Liver (tissue), 9 donors: Measurements from ENCODE around the gene AEBP2. TPM values are rescaled to one million over a fixed set of nuclear protein-coding genes. Genes with fewer than 3 reads are reported as not detected.
"Not testable (repeated sequence)": the region's sequence is repeated elsewhere in the genome, so short reads cannot be mapped to it uniquely, and the experiment has no call there.

Experiments used
- DNase-seq: peaks from one replicate; pipeline ENCODE4 v3.0.0-alpha.2; 2017; ENCODE audit warnings: low spot score
- H3K27ac ChIP-seq, 2 donors: one replicate each; pipeline ENCODE4 v1.7.0; 2013; ENCODE audit warnings: inconsistent platforms in 2 of 2, low read length in 2 of 2, control low read depth in 1 of 2, low read depth in 1 of 2, mild to moderate bottlenecking in 1 of 2
- H3K27me3 ChIP-seq, 4 donors: one replicate each; pipeline versions ENCODE4 v1.6.1 to v1.7.0; 2013; ENCODE audit warnings: low read length in 3 of 4, inconsistent platforms in 1 of 4, mild to moderate bottlenecking in 1 of 4, moderate library complexity in 1 of 4; ENCODE audit not compliant: control insufficient read depth in 4 of 4, insufficient read depth in 4 of 4
- H3K36me3 ChIP-seq, 4 donors: one replicate each; pipeline versions ENCODE4 v1.6.1 to v1.7.0; 2013; ENCODE audit warnings: low read length in 3 of 4, mild to moderate bottlenecking in 3 of 4, low read depth in 1 of 4, moderate library complexity in 1 of 4; ENCODE audit not compliant: control insufficient read depth in 4 of 4, insufficient read depth in 3 of 4
- H3K4me1 ChIP-seq, 4 donors: one replicate each; pipeline versions ENCODE4 v1.6.1 to v1.7.0; 2013; ENCODE audit warnings: low read length in 3 of 4, mild to moderate bottlenecking in 3 of 4, moderate library complexity in 1 of 4; ENCODE audit not compliant: control insufficient read depth in 4 of 4, insufficient read depth in 4 of 4
- H3K4me3 ChIP-seq, 3 donors: one replicate each; pipeline versions ENCODE4 v1.6.1 to v1.7.0; 2013; ENCODE audit warnings: low read length in 3 of 3, control low read depth in 1 of 3, low read depth in 1 of 3, mild to moderate bottlenecking in 1 of 3
- H3K9ac ChIP-seq, 2 donors: one replicate each; pipeline ENCODE4 v1.7.0; 2013; ENCODE audit warnings: low read length in 2 of 2, mild to moderate bottlenecking in 2 of 2, moderate library complexity in 2 of 2, control low read depth in 1 of 2, low read depth in 1 of 2
- H3K9me3 ChIP-seq, 4 donors: one replicate each; pipeline versions ENCODE4 v1.6.1 to v1.7.0; 2013; ENCODE audit warnings: low read length in 3 of 4; ENCODE audit not compliant: control insufficient read depth in 4 of 4
- FOXA1 ChIP-seq: IDR thresholded peaks from 2 replicates; pipeline ENCODE4 v1.6.1; 2016; ENCODE audit warnings: antibody characterized with exemption
- FOXA2 ChIP-seq: IDR thresholded peaks from 2 replicates; pipeline ENCODE4 v1.6.1; 2016; ENCODE audit warnings: antibody characterized with exemption
- GABPA ChIP-seq, 2 donors: IDR thresholded peaks in 1 of 2; conservative IDR thresholded peaks in 1 of 2; 2 replicates each; pipeline ENCODE4 v1.6.1; 2016; ENCODE audit warnings: antibody characterized with exemption in 2 of 2, mild to moderate bottlenecking in 1 of 2, moderate library complexity in 1 of 2
- HNF4A ChIP-seq, 2 donors: conservative IDR thresholded peaks; 2 replicates each; pipeline ENCODE4 v1.6.1; 2016; ENCODE audit warnings: antibody characterized with exemption in 2 of 2, mild to moderate bottlenecking in 2 of 2
- HNF4G ChIP-seq: IDR thresholded peaks from 2 replicates; pipeline ENCODE4 v1.6.1; 2016; ENCODE audit warnings: antibody characterized with exemption
- JUND ChIP-seq, 2 donors: IDR thresholded peaks; 2 replicates each; pipeline ENCODE4 v1.6.1; 2016; ENCODE audit warnings: antibody characterized with exemption in 2 of 2
- NR2F2 ChIP-seq: IDR thresholded peaks from 2 replicates; pipeline ENCODE4 v1.6.1; 2016; ENCODE audit warnings: antibody characterized with exemption
- RXRA ChIP-seq, 2 donors: IDR thresholded peaks; 2 replicates each; pipeline ENCODE4 v1.6.1; 2017 to 2018; ENCODE audit warnings: antibody characterized with exemption in 2 of 2, mild to moderate bottlenecking in 1 of 2
- SP1 ChIP-seq: IDR thresholded peaks from 2 replicates; pipeline ENCODE4 v1.6.1; 2018; ENCODE audit warnings: antibody characterized with exemption, mild to moderate bottlenecking
- TAF1 ChIP-seq: conservative IDR thresholded peaks from 2 replicates; pipeline ENCODE4 v1.6.1; 2016; ENCODE audit warnings: antibody characterized with exemption, mild to moderate bottlenecking
- YY1 ChIP-seq: IDR thresholded peaks from 2 replicates; pipeline ENCODE4 v1.6.1; 2016; ENCODE audit warnings: antibody characterized with exemption, mild to moderate bottlenecking
- WGBS: extraction: QIAGEN DNeasy Blood & Tissue Kit; methylation state at CpG from one replicate; pipeline ENCODE4 v1.1.7; 2013; 5-methylcytosine and 5-hydroxymethylcytosine counted together
- polyA plus RNA-seq, 2 donors: library from polyadenylated mRNA; stranded (reverse) in 1 of 2; unstranded in 1 of 2; fragments of 200-250 nt in 1 of 2; fragments of >200 nt in 1 of 2; fragmentation: Nextera tagmentation in 1 of 2; extraction: Ambion mirVana in 1 of 2; gene quantifications; one replicate each; pipeline versions ENCODE4 v1.2.1 to v1.2.3, GENCODE V29; 2013 to 2015
- total RNA-seq, 2 donors: library from RNA; depleted of rRNA; stranded (reverse); fragments of >200 nt; gene quantifications; one replicate each; pipeline ENCODE4 v1.2.3, GENCODE V29; 2014
- TF ChIP-seq, protein P1 (sequence below): IDR thresholded peaks from 2 replicates; pipeline ENCODE4 v1.6.1; 2016; ENCODE audit warnings: antibody characterized with exemption, mild to moderate bottlenecking
- TF ChIP-seq, protein P2 (sequence below): fragments of 150-350 bp; IDR thresholded peaks from 2 replicates; pipeline ENCODE4 v1.5.1; 2017; ENCODE audit warnings: improper control_type of control experiment, low read depth, low read length; ENCODE audit not compliant: missing input control
- TF ChIP-seq, protein P3 (sequence below): IDR thresholded peaks from 2 replicates; pipeline ENCODE4 v1.6.1; 2016; ENCODE audit warnings: antibody characterized with exemption
- TF ChIP-seq, protein P4 (sequence below): IDR thresholded peaks from 2 replicates; pipeline ENCODE4 v1.6.1; 2016; ENCODE audit warnings: antibody characterized with exemption
- donor health status: healthy.
- donor health status: healthy.
- donor health status: healthy.
- donor health status: healthy.
- donor health status: healthy.

The AEBP2 gene
- total and polyA plus RNA-seq, 4 donors, result 4.6 to 18.8 (median 8.9) TPM

DNA sequence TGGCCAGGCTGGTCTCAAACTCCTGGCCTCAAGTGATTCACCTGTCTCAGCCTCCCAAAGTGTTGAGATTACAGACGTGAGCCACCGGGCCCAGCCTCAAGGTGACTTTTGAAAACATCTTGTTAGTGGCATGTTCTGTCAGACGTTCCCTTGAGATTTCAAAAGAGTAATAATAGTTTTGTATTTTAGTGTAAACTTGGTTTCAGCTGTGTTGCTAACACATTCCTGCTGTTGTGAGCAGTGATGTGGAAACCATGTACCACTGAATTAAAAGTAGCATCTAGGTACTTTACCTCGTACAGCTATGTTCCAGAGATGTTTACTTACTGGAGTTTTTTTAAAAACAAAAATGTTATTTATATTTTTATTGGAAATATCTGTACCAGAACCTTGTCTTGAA lies 111.3 kb downstream of the AEBP2 start:
- no peak overlapping the region for H3K9ac ChIP-seq
- H3K27me3 ChIP-seq, result no peaks in the 10 kb centered on the region
- H3K9me3 ChIP-seq, result no peaks in the 10 kb centered on the region
- H3K36me3 ChIP-seq, result no peaks in the 10 kb centered on the region
- 94% methylated on average over 4 of the region's 4 CpGs for WGBS
- no peak for DNase-seq
- no peak overlapping the region for H3K4me3 ChIP-seq
- TF ChIP-seq HNF4A (conservative IDR thresholded peaks at IDR 0.05), result no peak
- no peak for TF ChIP-seq YY1
- TF ChIP-seq, protein P1, sequence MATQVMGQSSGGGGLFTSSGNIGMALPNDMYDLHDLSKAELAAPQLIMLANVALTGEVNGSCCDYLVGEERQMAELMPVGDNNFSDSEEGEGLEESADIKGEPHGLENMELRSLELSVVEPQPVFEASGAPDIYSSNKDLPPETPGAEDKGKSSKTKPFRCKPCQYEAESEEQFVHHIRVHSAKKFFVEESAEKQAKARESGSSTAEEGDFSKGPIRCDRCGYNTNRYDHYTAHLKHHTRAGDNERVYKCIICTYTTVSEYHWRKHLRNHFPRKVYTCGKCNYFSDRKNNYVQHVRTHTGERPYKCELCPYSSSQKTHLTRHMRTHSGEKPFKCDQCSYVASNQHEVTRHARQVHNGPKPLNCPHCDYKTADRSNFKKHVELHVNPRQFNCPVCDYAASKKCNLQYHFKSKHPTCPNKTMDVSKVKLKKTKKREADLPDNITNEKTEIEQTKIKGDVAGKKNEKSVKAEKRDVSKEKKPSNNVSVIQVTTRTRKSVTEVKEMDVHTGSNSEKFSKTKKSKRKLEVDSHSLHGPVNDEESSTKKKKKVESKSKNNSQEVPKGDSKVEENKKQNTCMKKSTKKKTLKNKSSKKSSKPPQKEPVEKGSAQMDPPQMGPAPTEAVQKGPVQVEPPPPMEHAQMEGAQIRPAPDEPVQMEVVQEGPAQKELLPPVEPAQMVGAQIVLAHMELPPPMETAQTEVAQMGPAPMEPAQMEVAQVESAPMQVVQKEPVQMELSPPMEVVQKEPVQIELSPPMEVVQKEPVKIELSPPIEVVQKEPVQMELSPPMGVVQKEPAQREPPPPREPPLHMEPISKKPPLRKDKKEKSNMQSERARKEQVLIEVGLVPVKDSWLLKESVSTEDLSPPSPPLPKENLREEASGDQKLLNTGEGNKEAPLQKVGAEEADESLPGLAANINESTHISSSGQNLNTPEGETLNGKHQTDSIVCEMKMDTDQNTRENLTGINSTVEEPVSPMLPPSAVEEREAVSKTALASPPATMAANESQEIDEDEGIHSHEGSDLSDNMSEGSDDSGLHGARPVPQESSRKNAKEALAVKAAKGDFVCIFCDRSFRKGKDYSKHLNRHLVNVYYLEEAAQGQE, result no peak
- no peak for TF ChIP-seq HNF4G
- TF ChIP-seq FOXA1, result no peak
- TF ChIP-seq GABPA (IDR thresholded peaks at IDR 0.05 in 1 of 2, conservative IDR thresholded peaks at IDR 0.05 in 1 of 2), result no peak
- TF ChIP-seq, protein P2, sequence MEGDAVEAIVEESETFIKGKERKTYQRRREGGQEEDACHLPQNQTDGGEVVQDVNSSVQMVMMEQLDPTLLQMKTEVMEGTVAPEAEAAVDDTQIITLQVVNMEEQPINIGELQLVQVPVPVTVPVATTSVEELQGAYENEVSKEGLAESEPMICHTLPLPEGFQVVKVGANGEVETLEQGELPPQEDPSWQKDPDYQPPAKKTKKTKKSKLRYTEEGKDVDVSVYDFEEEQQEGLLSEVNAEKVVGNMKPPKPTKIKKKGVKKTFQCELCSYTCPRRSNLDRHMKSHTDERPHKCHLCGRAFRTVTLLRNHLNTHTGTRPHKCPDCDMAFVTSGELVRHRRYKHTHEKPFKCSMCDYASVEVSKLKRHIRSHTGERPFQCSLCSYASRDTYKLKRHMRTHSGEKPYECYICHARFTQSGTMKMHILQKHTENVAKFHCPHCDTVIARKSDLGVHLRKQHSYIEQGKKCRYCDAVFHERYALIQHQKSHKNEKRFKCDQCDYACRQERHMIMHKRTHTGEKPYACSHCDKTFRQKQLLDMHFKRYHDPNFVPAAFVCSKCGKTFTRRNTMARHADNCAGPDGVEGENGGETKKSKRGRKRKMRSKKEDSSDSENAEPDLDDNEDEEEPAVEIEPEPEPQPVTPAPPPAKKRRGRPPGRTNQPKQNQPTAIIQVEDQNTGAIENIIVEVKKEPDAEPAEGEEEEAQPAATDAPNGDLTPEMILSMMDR, result no peak
- TF ChIP-seq, protein P3, sequence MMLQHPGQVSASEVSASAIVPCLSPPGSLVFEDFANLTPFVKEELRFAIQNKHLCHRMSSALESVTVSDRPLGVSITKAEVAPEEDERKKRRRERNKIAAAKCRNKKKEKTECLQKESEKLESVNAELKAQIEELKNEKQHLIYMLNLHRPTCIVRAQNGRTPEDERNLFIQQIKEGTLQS, result no peak
- no peak for TF ChIP-seq JUND (IDR thresholded peaks at IDR 0.05)
- TF ChIP-seq FOXA2, result no peak
- TF ChIP-seq NR2F2, result no peak
- TF ChIP-seq, protein P4, sequence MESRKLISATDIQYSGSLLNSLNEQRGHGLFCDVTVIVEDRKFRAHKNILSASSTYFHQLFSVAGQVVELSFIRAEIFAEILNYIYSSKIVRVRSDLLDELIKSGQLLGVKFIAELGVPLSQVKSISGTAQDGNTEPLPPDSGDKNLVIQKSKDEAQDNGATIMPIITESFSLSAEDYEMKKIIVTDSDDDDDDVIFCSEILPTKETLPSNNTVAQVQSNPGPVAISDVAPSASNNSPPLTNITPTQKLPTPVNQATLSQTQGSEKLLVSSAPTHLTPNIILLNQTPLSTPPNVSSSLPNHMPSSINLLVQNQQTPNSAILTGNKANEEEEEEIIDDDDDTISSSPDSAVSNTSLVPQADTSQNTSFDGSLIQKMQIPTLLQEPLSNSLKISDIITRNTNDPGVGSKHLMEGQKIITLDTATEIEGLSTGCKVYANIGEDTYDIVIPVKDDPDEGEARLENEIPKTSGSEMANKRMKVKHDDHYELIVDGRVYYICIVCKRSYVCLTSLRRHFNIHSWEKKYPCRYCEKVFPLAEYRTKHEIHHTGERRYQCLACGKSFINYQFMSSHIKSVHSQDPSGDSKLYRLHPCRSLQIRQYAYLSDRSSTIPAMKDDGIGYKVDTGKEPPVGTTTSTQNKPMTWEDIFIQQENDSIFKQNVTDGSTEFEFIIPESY, result no peak
- TF ChIP-seq TAF1, result no peak
- TF ChIP-seq SP1, result no peak
- H3K4me1 ChIP-seq, result peaks cover 1 to 4% (median 3%) of the 10 kb centered on the region in 4 donors
- no peak overlapping the region for H3K27ac ChIP-seq

DNA sequence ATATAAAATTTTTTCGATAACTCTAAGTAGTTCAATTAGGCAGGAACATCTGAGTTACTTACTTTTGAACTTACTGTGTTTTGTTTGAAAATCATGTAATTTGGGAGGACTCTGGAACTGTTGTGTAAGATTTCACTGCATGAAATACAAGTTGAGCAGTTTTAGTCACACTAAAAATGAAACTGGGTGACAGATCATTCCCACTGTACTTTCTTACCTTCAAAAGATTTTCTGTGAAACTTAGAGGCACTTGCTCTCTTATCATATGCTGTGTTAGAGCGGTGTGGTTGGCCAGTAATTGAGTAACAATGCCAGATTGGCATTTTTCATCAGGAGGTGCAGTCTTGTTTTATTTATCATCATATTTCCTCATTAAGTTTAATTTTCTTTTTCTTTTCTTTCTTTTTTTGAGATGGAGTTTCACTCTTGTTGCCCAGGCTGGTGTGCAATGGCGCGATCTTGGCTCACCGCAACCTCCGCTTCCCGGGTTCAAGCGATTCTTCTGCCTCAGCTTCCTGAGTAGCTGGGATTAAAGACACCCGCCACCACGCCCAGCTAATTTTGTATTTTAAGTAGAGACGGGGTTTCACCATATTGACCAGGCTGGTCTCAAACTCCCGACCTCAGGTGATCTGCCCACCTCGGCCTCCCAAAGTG lies 113.3 kb downstream of the AEBP2 start:
- H3K27ac ChIP-seq, result peak overlapping the region; percentile 48 to 57

More for the DNA sequence above, 113.3 kb downstream of the AEBP2 start:
- not testable (repeated sequence) for H3K4me3 ChIP-seq, H3K9ac ChIP-seq, H3K36me3 ChIP-seq, H3K9me3 ChIP-seq, H3K4me1 ChIP-seq, H3K27me3 ChIP-seq, DNase-seq
- peak in 1 of 2 donors; percentile 45 for TF ChIP-seq RXRA (IDR thresholded peaks at IDR 0.05)
- peak; percentile 65 to 74 for TF ChIP-seq HNF4A (conservative IDR thresholded peaks at IDR 0.05)
- peak; percentile 49 for TF ChIP-seq SP1
- 81% methylated on average over 13 of the region's 13 CpGs for WGBS
